Endothelial cell of umbilical vein (primary cell): ENCODE measurements around the gene ABTB2. TPM values are rescaled to one million over a fixed set of nuclear protein-coding genes. Genes with fewer than 3 reads are reported as not detected.

Experiments
- BruUV-seq: library from RNA; stranded (reverse); fragments of 400-500 nt; replicated peaks from 2 replicates; lab custom pipeline; 2021; lab: Mats Ljungman, UMichigan
- CTCF ChIA-PET: fragments of 300-600, 350-600 bp; sonication (Branson Sonifier 250); formaldehyde crosslinking; loops from one replicate; lab custom pipeline; 2021; ENCODE audit warnings: antibody characterized with exemption, inconsistent platforms; lab: Charles Lee
- POLR2A ChIA-PET: fragments of 300-600, 350-600 bp; sonication (Branson Sonifier 250); formaldehyde crosslinking; loops from one replicate; lab custom pipeline; 2021; ENCODE audit warnings: antibody characterized with exemption, inconsistent platforms; lab: Charles Lee
- DNase-seq: peaks from one replicate; pipeline ENCODE4 v3.0.0-alpha.2; 2011; ENCODE audit warnings: low read depth, low spot score
- FAIRE-seq: peaks from 2 replicates; lab custom pipeline; 2011; peaks lifted over from hg19 to GRCh38; lab: Jason Lieb, UNC
- H2AFZ ChIP-seq: 2 replicates; pipeline ENCODE4 v1.6.0; 2012; ENCODE audit warnings: low read depth, low read length, control low read depth, inconsistent platforms
- H3K27ac ChIP-seq: 2 replicates; pipeline ENCODE4 v1.5.1; 2011; ENCODE audit warnings: low read depth, mild to moderate bottlenecking, control low read depth, low read length, moderate library complexity; ENCODE audit not compliant: insufficient read depth
- H3K27me3 ChIP-seq, 2 experiments: 2 replicates each; pipeline versions ENCODE4 v1.6.0 to v1.6.1; 2011; ENCODE audit warnings: low read length in 2 of 2, mixed read lengths in 1 of 2; ENCODE audit not compliant: control insufficient read depth in 2 of 2, insufficient read depth in 2 of 2
- H3K36me3 ChIP-seq, 2 experiments: 2 replicates in 1 of 2; 3 replicates in 1 of 2; pipeline ENCODE4 v1.5.1; 2011; ENCODE audit warnings: low read length in 2 of 2, mild to moderate bottlenecking in 1 of 2, moderate library complexity in 1 of 2; ENCODE audit not compliant: control insufficient read depth in 2 of 2, insufficient read depth in 2 of 2; ENCODE audit errors: extremely low read depth in 1 of 2
- H3K4me1 ChIP-seq: 3 replicates; pipeline ENCODE4 v1.5.1; 2011; ENCODE audit warnings: mild to moderate bottlenecking, low read length; ENCODE audit not compliant: control insufficient read depth, insufficient read depth; ENCODE audit errors: extremely low read depth
- H3K4me2 ChIP-seq: 2 replicates; pipeline ENCODE4 v1.6.1; 2011; ENCODE audit warnings: low read length, control low read depth, mixed read lengths; ENCODE audit not compliant: insufficient read depth
- H3K4me3 ChIP-seq, 3 experiments: fragments of 200-600 bp in 1 of 3; sonication (generic), shearing (Covaris generic) in 1 of 3; replicated peaks in 1 of 3; 2 replicates each; pipeline ENCODE4 v1.5.1; 2011 to 2016; ENCODE audit warnings: control low read depth in 3 of 3, low read length in 3 of 3, mild to moderate bottlenecking in 2 of 3, inconsistent platforms in 1 of 3, low read depth in 1 of 3, moderate library complexity in 1 of 3; ENCODE audit not compliant: insufficient read depth in 1 of 3
- H3K79me2 ChIP-seq: 2 replicates; pipeline ENCODE4 v1.6.0; 2012; ENCODE audit warnings: low read length, inconsistent platforms; ENCODE audit not compliant: control insufficient read depth, insufficient read depth
- H3K9ac ChIP-seq: replicated peaks from 2 replicates; pipeline ENCODE3; 2011; ENCODE audit warnings: low read length, control low read depth; ENCODE audit not compliant: insufficient read depth; ENCODE audit errors: extremely low read depth
- H3K9me1 ChIP-seq: replicated peaks from 3 replicates; pipeline ENCODE4 v1.6.0; 2011; ENCODE audit warnings: mild to moderate bottlenecking, low read length; ENCODE audit not compliant: control insufficient read depth, insufficient read depth; ENCODE audit errors: extremely low read depth
- H3K9me3 ChIP-seq: replicated peaks from 2 replicates; pipeline ENCODE4 v1.5.1; 2012; ENCODE audit warnings: low read length, inconsistent platforms; ENCODE audit not compliant: control insufficient read depth, insufficient read depth
- H4K20me1 ChIP-seq: replicated peaks from 2 replicates; pipeline ENCODE3; 2011; ENCODE audit warnings: mild to moderate bottlenecking, low read length; ENCODE audit not compliant: control insufficient read depth, insufficient read depth; ENCODE audit errors: extremely low read depth
- EZH2 ChIP-seq: IDR thresholded peaks from 2 replicates; pipeline ENCODE4 v1.6.1; 2012; ENCODE audit warnings: borderline replicate concordance, low read depth, mild to moderate bottlenecking, moderate library complexity, low read length, inconsistent platforms; ENCODE audit not compliant: severe bottlenecking
- FOS ChIP-seq: IDR thresholded peaks from 2 replicates; pipeline ENCODE4 v1.6.1; 2011; ENCODE audit warnings: mild to moderate bottlenecking, low read length, moderate library complexity, borderline replicate concordance; ENCODE audit not compliant: insufficient read depth
- POLR2A ChIP-seq: IDR thresholded peaks from 2 replicates; pipeline ENCODE4 v1.6.1; 2012; ENCODE audit warnings: low read depth, mild to moderate bottlenecking, control low read depth, low read length
- dilution Hi-C: fragments of 300-500 bp; cut with MboI; formaldehyde crosslinking; loops from one replicate; pipeline ENCODE4 v1.15.0; 2019; ENCODE audit warnings: low sequenced_read_pairs; ENCODE audit not compliant: extremely low pct_ligation_motif_present
- intact Hi-C: fragments of 100-400 bp; cut with micrococcal nuclease; formaldehyde crosslinking; loops from one replicate; pipeline ENCODE4 v1.10.0; 2022
- polyA plus RNA-seq, 4 experiments: library from polyadenylated mRNA; depleted of rRNA in 3 of 4; stranded (reverse) in 3 of 4; unstranded in 1 of 4; fragments of >200 nt; gene quantifications; 2 replicates each; pipeline versions ENCODE4 v1.2.1 to v1.2.3, GENCODE V29; 2011 to 2012; ENCODE audit warnings: missing spikeins in 1 of 4
- total RNA-seq: library from RNA; stranded (reverse); gene quantifications from 2 replicates; pipeline ENCODE4 v1.2.3, GENCODE V29; 2021

ABTB2 gene
- total and polyA plus RNA-seq, 2 donors (not counting 3 experiments of a cell fraction or from before 2014, with no cell fraction given): 0.11 to 0.14 TPM

GRCh38 chr11:34157163-34157562, 200.6 kb downstream of the ABTB2 start:
- BruUV-seq: no TSS peak
- Histone ChIP-seq H3K9me1 (no peaks in the 10 kb centered on the region), H3K79me2 (no peaks in the 10 kb centered on the region), H3K4me3 (no peak overlapping the region), H3K27me3 (no peaks in the 10 kb centered on the region), H4K20me1 (no peaks in the 10 kb centered on the region), H3K27ac (no peak overlapping the region), H3K9ac (no peak overlapping the region), H2AFZ (no peak overlapping the region), H3K4me1 (no peaks in the 10 kb centered on the region), H3K36me3 (peaks cover 0 to 2% of the 10 kb centered on the region in 2 experiments), H3K4me2 (no peak overlapping the region), H3K9me3 (no peaks in the 10 kb centered on the region)
- DNase-seq (no peak), FAIRE-seq (no peak)
- ChIA-PET CTCF (no interaction called here), POLR2A (no interaction called here)
- intact Hi-C loops: no loop called here
- TF ChIP-seq POLR2A (no peak), EZH2 (no peak), FOS (no peak)
- dilution Hi-C loops: no loop called here

DNA sequence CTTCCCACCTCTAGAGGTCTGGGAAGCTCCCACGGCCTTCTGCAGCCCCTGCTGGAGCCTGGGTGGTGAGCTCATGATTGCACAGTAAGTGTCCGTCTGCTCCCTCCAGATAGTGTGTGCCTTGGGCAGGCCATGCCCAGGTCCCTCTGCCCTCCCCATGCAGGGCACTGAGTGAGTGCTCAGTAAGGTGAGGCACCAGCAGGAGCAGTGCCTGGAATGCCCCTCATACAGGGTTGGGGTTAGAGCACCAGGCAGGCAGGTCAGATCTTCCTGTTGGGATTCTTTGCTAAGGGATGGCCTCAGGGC, 202.1 kb downstream of the ABTB2 start:
- peaks cover 0 to 2% of the 10 kb centered on the region in 2 experiments for H3K36me3 ChIP-seq
- H3K9me1 ChIP-seq: no peaks in the 10 kb centered on the region
- no peak for TF ChIP-seq POLR2A
- H3K27ac ChIP-seq: no peak overlapping the region
- H4K20me1 ChIP-seq: no peaks in the 10 kb centered on the region
- dilution Hi-C loops: no loop called here
- H3K9ac ChIP-seq: no peak overlapping the region
- no peaks in the 10 kb centered on the region for H3K9me3 ChIP-seq
- intact Hi-C loops: no loop called here
- no peak overlapping the region for H2AFZ ChIP-seq
- ChIA-PET POLR2A (interaction anchor here (0.5 kb wide), 1 partner anchor 152 kb away, joined by 3 read pairs; no protein-coding TSS in a partner anchor), CTCF (interaction anchor here (1.5 kb wide), 1 partner anchor 19 kb away, joined by 4 read pairs; no protein-coding TSS in a partner anchor)
- DNase-seq (no peak), FAIRE-seq (no peak)
- no peak overlapping the region for H3K4me2 ChIP-seq
- no peak overlapping the region for H3K4me3 ChIP-seq
- H3K4me1 ChIP-seq: no peaks in the 10 kb centered on the region
- H3K27me3 ChIP-seq: no peaks in the 10 kb centered on the region
- H3K79me2 ChIP-seq: no peaks in the 10 kb centered on the region
- no TSS peak for BruUV-seq
